Gastrocnemius medialis (tissue), 4 donors: ENCODE measurements around the gene HPCAL1.

Source experiments
- POLR2A ChIP-seq, 2 donors: fragments of 450-650 bp; IDR thresholded peaks; one replicate each; pipeline ENCODE4 v1.6.1; 2017; ENCODE audit warnings: antibody characterized with exemption in 2 of 2, mild to moderate bottlenecking in 2 of 2, moderate library complexity in 2 of 2
- TF ChIP-seq, protein P1 (sequence below), 5 experiments: fragments of 450-650 bp in 3 of 5; fragments of 200-600 bp in 2 of 5; sonication (generic) in 2 of 5; IDR thresholded peaks in 4 of 5; conservative IDR thresholded peaks in 1 of 5; 1 replicate in 4 of 5; 2 replicates in 1 of 5; pipeline ENCODE4 v1.5.1; 2016 to 2019; ENCODE audit warnings: antibody characterized with exemption in 5 of 5, mild to moderate bottlenecking in 3 of 5, moderate library complexity in 3 of 5

GRCh38 chr2:10392951-10393639 is 90.4 kb downstream of the HPCAL1 start:
- TF ChIP-seq, protein P1, sequence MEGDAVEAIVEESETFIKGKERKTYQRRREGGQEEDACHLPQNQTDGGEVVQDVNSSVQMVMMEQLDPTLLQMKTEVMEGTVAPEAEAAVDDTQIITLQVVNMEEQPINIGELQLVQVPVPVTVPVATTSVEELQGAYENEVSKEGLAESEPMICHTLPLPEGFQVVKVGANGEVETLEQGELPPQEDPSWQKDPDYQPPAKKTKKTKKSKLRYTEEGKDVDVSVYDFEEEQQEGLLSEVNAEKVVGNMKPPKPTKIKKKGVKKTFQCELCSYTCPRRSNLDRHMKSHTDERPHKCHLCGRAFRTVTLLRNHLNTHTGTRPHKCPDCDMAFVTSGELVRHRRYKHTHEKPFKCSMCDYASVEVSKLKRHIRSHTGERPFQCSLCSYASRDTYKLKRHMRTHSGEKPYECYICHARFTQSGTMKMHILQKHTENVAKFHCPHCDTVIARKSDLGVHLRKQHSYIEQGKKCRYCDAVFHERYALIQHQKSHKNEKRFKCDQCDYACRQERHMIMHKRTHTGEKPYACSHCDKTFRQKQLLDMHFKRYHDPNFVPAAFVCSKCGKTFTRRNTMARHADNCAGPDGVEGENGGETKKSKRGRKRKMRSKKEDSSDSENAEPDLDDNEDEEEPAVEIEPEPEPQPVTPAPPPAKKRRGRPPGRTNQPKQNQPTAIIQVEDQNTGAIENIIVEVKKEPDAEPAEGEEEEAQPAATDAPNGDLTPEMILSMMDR (IDR thresholded peaks at IDR 0.05 in 4 of 5, conservative IDR thresholded peaks at IDR 0.05 in 1 of 5) = no peak
- no peak for TF ChIP-seq POLR2A (IDR thresholded peaks at IDR 0.05)
